Suprapubic skin (tissue), 4 donors: Measurements from ENCODE around the gene FRAT1. TPM values are rescaled to one million over a fixed set of nuclear protein-coding genes. Genes with fewer than 3 reads are reported as not detected.

Experiments used
- DNase-seq, 2 donors: peaks; one replicate each; pipeline ENCODE4 v3.0.0-alpha.2; 2019; ENCODE audit warnings: low spot score in 2 of 2
- H3K27ac ChIP-seq: fragments of 200-600 bp; sonication (generic); one replicate; pipeline ENCODE4 v1.5.1; 2019
- H3K27me3 ChIP-seq: fragments of 200-600 bp; sonication (generic); one replicate; pipeline ENCODE4 v1.5.1; 2019
- H3K36me3 ChIP-seq: fragments of 200-600 bp; sonication (generic); one replicate; pipeline ENCODE4 v1.5.1; 2019
- H3K4me1 ChIP-seq: fragments of 200-600 bp; sonication (generic); one replicate; pipeline ENCODE4 v1.5.1; 2019
- H3K4me3 ChIP-seq: fragments of 200-600 bp; sonication (generic); one replicate; pipeline ENCODE4 v1.5.1; 2019; ENCODE audit warnings: mild to moderate bottlenecking
- H3K9me3 ChIP-seq: fragments of 200-600 bp; sonication (generic); one replicate; pipeline ENCODE4 v1.5.1; 2019
- EP300 ChIP-seq: sonication (generic); formaldehyde crosslinking; IDR thresholded peaks from one replicate; pipeline ENCODE4 v1.6.1; 2017; ENCODE audit warnings: antibody characterized with exemption
- POLR2A ChIP-seq, 2 donors: fragments of 450-650 bp; IDR thresholded peaks; one replicate each; pipeline ENCODE4 v1.6.1; 2017; ENCODE audit warnings: antibody characterized with exemption in 2 of 2, mild to moderate bottlenecking in 2 of 2, moderate library complexity in 2 of 2
- POLR2AphosphoS5 ChIP-seq, 3 donors: sonication (generic); formaldehyde crosslinking; IDR thresholded peaks; one replicate each; pipeline ENCODE4 v1.6.1; 2017; ENCODE audit warnings: antibody characterized with exemption in 3 of 3
- WGBS: methylation state at CpG from one replicate; pipeline ENCODE4 v1.1.5; 2018; 5-methylcytosine and 5-hydroxymethylcytosine counted together
- total RNA-seq, 4 donors: library from RNA; depleted of rRNA; stranded (reverse); fragments of >200 nt; gene quantifications; one replicate each; pipeline ENCODE4 v1.1.0, GENCODE V29; 2016
- TF ChIP-seq, protein P1 (sequence below), 2 donors: fragments of 200-600 bp in 1 of 2; fragments of 450-650 bp in 1 of 2; sonication (generic) in 1 of 2; IDR thresholded peaks; one replicate each; pipeline ENCODE4 v1.5.1; 2016 to 2019; ENCODE audit warnings: antibody characterized with exemption in 2 of 2, mild to moderate bottlenecking in 1 of 2, moderate library complexity in 1 of 2

FRAT1 gene
- total RNA-seq, 4 donors from 2014 or later, result 5.2 to 8.4 (median 7.2) TPM

DNA sequence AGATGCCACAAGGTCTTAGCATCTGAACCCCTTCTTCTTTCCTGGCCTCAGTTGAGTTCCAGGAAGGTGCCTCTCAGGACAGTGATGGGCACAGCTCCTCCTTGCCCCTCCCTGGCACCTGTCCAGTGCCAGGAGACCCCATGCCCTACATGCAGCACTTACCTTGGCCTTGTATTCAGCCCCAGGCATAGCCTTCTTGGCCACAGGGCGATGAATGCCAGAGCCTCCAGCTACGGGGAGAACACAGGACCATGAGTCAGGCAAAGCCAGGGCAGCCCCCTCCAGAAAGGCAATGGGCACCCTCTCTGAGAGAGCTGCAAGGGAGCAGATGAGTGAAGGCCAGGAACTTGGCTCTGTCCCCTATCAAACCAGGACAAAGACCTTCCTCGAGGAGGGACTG is 39.7 kb downstream of the FRAT1 start:
- Histone ChIP-seq H3K36me3 (peaks cover 55% of the 10 kb centered on the region), H3K27me3 (no peaks in the 10 kb centered on the region), H3K4me1 (peaks cover 2% of the 10 kb centered on the region), H3K4me3 (no peak overlapping the region), H3K27ac (no peak overlapping the region), H3K9me3 (no peaks in the 10 kb centered on the region)
- DNase-seq, result no peak
- TF ChIP-seq, protein P1, sequence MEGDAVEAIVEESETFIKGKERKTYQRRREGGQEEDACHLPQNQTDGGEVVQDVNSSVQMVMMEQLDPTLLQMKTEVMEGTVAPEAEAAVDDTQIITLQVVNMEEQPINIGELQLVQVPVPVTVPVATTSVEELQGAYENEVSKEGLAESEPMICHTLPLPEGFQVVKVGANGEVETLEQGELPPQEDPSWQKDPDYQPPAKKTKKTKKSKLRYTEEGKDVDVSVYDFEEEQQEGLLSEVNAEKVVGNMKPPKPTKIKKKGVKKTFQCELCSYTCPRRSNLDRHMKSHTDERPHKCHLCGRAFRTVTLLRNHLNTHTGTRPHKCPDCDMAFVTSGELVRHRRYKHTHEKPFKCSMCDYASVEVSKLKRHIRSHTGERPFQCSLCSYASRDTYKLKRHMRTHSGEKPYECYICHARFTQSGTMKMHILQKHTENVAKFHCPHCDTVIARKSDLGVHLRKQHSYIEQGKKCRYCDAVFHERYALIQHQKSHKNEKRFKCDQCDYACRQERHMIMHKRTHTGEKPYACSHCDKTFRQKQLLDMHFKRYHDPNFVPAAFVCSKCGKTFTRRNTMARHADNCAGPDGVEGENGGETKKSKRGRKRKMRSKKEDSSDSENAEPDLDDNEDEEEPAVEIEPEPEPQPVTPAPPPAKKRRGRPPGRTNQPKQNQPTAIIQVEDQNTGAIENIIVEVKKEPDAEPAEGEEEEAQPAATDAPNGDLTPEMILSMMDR (IDR thresholded peaks at IDR 0.05), result no peak
- TF ChIP-seq POLR2AphosphoS5 (IDR thresholded peaks at IDR 0.05) (no peak), POLR2A (IDR thresholded peaks at IDR 0.05) (no peak), EP300 (no peak)
- WGBS, result no CpG with 5 or more reads among the region's 3 CpGs

DNA sequence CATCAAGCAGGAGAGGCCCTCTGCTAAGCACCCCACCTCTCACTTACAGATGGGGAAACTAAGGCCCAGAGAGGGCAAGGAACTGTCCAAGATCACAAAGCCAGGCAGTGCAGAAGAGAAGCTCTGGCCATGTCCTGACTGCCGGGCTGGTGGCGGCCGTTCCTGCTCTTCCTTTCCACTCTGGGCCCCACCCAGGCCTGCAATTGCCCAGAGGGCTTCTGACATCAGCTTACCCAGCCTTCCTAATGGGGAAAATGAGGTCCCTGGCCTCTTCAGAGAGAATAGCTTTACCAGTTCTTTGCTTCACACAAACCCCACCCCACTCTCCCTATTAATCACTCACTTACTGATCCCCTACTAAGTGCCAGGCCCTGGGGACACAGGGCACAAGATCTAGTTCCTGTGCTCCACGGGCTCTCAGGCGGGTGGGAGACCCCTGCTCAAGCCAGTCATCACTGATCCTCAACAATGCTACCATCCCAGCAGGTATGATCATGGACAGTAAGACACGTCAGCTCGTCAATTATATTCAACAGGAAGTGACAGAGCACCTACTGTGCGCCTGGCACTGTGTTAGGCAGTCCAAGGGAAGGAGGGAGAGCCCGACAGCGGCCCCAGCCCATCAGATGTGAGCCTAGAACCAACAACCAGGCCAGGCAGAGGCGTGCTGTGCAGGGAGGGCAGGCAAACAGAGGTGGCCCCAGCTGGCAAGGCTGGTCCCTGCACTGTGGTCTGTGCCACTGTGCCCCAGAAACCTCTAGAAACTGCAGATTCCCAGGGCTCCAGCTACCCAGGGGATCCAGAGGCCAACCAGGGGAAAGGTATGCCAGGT is 41.9 kb downstream of the FRAT1 start:
- H3K36me3 ChIP-seq, result peaks cover 76% of the 10 kb centered on the region
- no peak overlapping the region for H3K4me3 ChIP-seq
- H3K9me3 ChIP-seq, result no peaks in the 10 kb centered on the region
- peaks cover 2% of the 10 kb centered on the region for H3K4me1 ChIP-seq
- H3K27ac ChIP-seq, result no peak overlapping the region
- no peak for DNase-seq
- H3K27me3 ChIP-seq, result no peaks in the 10 kb centered on the region
- WGBS, result 73% methylated on average over 10 of the region's 11 CpGs
- no peak for TF ChIP-seq POLR2A (IDR thresholded peaks at IDR 0.05)
- TF ChIP-seq POLR2AphosphoS5 (IDR thresholded peaks at IDR 0.05), result no peak
- TF ChIP-seq, protein P1 (IDR thresholded peaks at IDR 0.05), result no peak
- TF ChIP-seq EP300, result no peak

- H3K9me3 ChIP-seq, result no peaks in the 10 kb centered on the region
- peaks cover 77% of the 10 kb centered on the region for H3K36me3 ChIP-seq
- 90% methylated on average over 7 of the region's 11 CpGs for whole genome bisulfite sequencing
- no peak overlapping the region for H3K27ac ChIP-seq
- no peaks in the 10 kb centered on the region for H3K27me3 ChIP-seq
- H3K4me3 ChIP-seq, result no peak overlapping the region
- DNase-seq, result no peak
- TF ChIP-seq POLR2AphosphoS5 (IDR thresholded peaks at IDR 0.05) (no peak), POLR2A (IDR thresholded peaks at IDR 0.05) (no peak), EP300 (no peak)
- TF ChIP-seq, protein P1 (IDR thresholded peaks at IDR 0.05), result no peak
- H3K4me1 ChIP-seq, result no peaks in the 10 kb centered on the region
Observed at GRCh38 chr10:97361537-97361901, 42.4 kb downstream of the FRAT1 start.

- peaks cover 78% of the 10 kb centered on the region for H3K36me3 ChIP-seq
- H3K4me1 ChIP-seq, result no peaks in the 10 kb centered on the region
- H3K27ac ChIP-seq, result no peak overlapping the region
- WGBS, result 78% methylated on average over 11 of the region's 11 CpGs
- no peak for DNase-seq
- no peaks in the 10 kb centered on the region for H3K27me3 ChIP-seq
- H3K9me3 ChIP-seq, result no peaks in the 10 kb centered on the region
- H3K4me3 ChIP-seq, result no peak overlapping the region
- TF ChIP-seq POLR2AphosphoS5 (IDR thresholded peaks at IDR 0.05), result no peak
- no peak for TF ChIP-seq POLR2A (IDR thresholded peaks at IDR 0.05)
- no peak for TF ChIP-seq EP300
- TF ChIP-seq, protein P1 (IDR thresholded peaks at IDR 0.05), result no peak
Observed at GRCh38 chr10:97362310-97363033, 43.4 kb downstream of the FRAT1 start.

DNA sequence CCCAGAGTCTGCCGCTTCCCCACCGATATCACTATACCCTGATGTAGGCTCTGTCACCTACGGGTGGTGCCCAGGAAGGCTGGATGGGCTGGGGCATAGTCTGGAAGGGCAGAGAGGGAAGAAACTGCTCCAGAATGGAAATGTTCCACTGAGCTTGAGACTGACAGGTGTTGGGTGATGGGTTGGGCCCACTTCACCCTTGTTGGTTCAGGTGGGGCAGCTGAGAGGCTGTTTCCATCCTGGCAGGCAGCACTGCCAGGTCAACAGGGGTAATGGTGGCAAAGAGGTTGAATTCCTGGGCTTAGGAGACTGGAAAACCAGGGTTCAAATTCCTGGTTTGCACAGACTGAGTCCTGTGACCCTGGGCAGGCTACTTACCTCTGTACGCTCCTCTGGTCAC is 44.0 kb downstream of the FRAT1 start:
- no peak overlapping the region for H3K27ac ChIP-seq
- WGBS, result 82% methylated on average over 3 of the region's 4 CpGs
- no peak for TF ChIP-seq POLR2AphosphoS5 (IDR thresholded peaks at IDR 0.05)
- TF ChIP-seq, protein P1 (IDR thresholded peaks at IDR 0.05), result no peak
- peaks cover 80% of the 10 kb centered on the region for H3K36me3 ChIP-seq
- H3K27me3 ChIP-seq, result no peaks in the 10 kb centered on the region
- no peak overlapping the region for H3K4me3 ChIP-seq
- no peaks in the 10 kb centered on the region for H3K9me3 ChIP-seq
- no peaks in the 10 kb centered on the region for H3K4me1 ChIP-seq
- no peak for DNase-seq
